ENCODE results near the gene WDR64. TPM values are rescaled to one million over a fixed set of nuclear protein-coding genes. Genes with fewer than 3 reads are reported as not detected.

The WDR64 gene
- total and polyA plus RNA-seq, 2 experiments from 2014 or later = not detected

- peaks cover 23% of the 10 kb centered on the region for H3K9me3 Mint-ChIP-seq
- H3K27ac Mint-ChIP-seq = peak overlapping the region; percentile 94
- peaks cover 55% of the 10 kb centered on the region for H3K79me2 ChIP-seq (replicated peaks; ENCODE audit: insufficient read depth)
- peak overlapping the region; percentile 76 for H3K4me2 ChIP-seq
- no peaks in the 10 kb centered on the region for H3K27me3 ChIP-seq (ENCODE audit: insufficient read depth)
- no peaks in the 10 kb centered on the region for H3K9me2 ChIP-seq (ENCODE audit: insufficient read depth)
- DNase-seq (ENCODE audit: low spot score) (no peak), ATAC-seq (no peak)
- no peak overlapping the region for H2AFZ ChIP-seq
- TF ChIP-seq JUNB (IDR thresholded peaks at IDR 0.05; ENCODE audit: unreplicated experiment) (no peak), EZH2phosphoT487 (IDR thresholded peaks at IDR 0.05; ENCODE audit: unreplicated experiment) (no peak), CREB1 (CRISPR knock-in tag; IDR thresholded peaks at IDR 0.05; ENCODE audit: low read depth) (no peak), NANOG (IDR thresholded peaks at IDR 0.05; ENCODE audit: borderline replicate concordance) (no peak), ETS1 (IDR thresholded peaks at IDR 0.05) (no peak), ZNF462 (CRISPR knock-in tag; IDR thresholded peaks at IDR 0.05) (no peak)
- H3K4me3 Mint-ChIP-seq = peak overlapping the region; percentile 78
- peaks cover 5% of the 10 kb centered on the region for H4K20me1 ChIP-seq (replicated peaks; ENCODE audit: insufficient read depth)
- H3F3A ChIP-seq (replicated peaks; ENCODE audit: low read depth) = no peaks in the 10 kb centered on the region
- 0 out of 2 replicates have a peak overlapping the region, but pooled peaks have one; percentile 63 for H3K27ac ChIP-seq (ENCODE audit: low read depth)
- H3K36me3 ChIP-seq (ENCODE audit: insufficient read depth) = peaks cover 9% of the 10 kb centered on the region; the same call in 1 of the 2 replicates
- peaks cover 7% of the 10 kb centered on the region for H3K27me3 Mint-ChIP-seq (ENCODE audit: insufficient read depth, low read depth, poor library complexity)
- peaks cover 9% of the 10 kb centered on the region for H3K4me1 ChIP-seq (ENCODE audit: insufficient read depth)
- peaks cover 37% of the 10 kb centered on the region for H3K36me3 Mint-ChIP-seq (ENCODE audit: low read depth)
- H3K4me3 ChIP-seq = peak overlapping the region; percentile 79
- H3K4me1 Mint-ChIP-seq = peaks cover 24% of the 10 kb centered on the region; the same call in 2 of the 3 replicates
Measured at GRCh38 chr1:241638909-241639622, 13.0 kb upstream of the WDR64 start.
